ENCODE data around the gene SCAMP3.
"Not testable (repeated sequence)": the region's sequence is repeated elsewhere in the genome, so short reads cannot be mapped to it uniquely, and the experiment has no call there.

GRCh38 chr1:155214702-155215101 lies 47.5 kb downstream of the SCAMP3 start:
- not testable (repeated sequence) for TF ChIP-seq CTCF, POLR2A (IDR thresholded peaks at IDR 0.05)

All from uterus (tissue), 2 donors.